HG03175 (cell line): ENCODE measurements around the gene SYCP2.
"Not testable (repeated sequence)": the region's sequence is repeated elsewhere in the genome, so short reads cannot be mapped to it uniquely, and the experiment has no call there.

Source experiments
- ATAC-seq: cut with Tn5 transposase; IDR thresholded peaks from one replicate; pipeline ENCODE4 v1.9.1; 2021; ENCODE audit warnings: mild to moderate bottlenecking, moderate library complexity; ENCODE audit not compliant: unreplicated experiment

SYCP2 gene

GRCh38 chr20:59912609-59913008, 20.8 kb downstream of the SYCP2 start:
- ATAC-seq, result no peak

GRCh38 chr20:59911041-59911440, 22.4 kb downstream of the SYCP2 start:
- no peak for ATAC-seq

GRCh38 chr20:59908855-59909254, 24.6 kb downstream of the SYCP2 start:
- ATAC-seq, result no peak

GRCh38 chr20:59903621-59904020, 29.8 kb downstream of the SYCP2 start:
- ATAC-seq, result no peak

GRCh38 chr20:59902470-59902869, 31.0 kb downstream of the SYCP2 start:
- no peak for ATAC-seq

- no peak for ATAC-seq
These were observed 37.5 kb downstream of the SYCP2 start for GRCh38 chr20:59895908-59896307.

GRCh38 chr20:59891581-59891980, 41.9 kb downstream of the SYCP2 start:
- ATAC-seq, result no peak

GRCh38 chr20:59890035-59890434, 43.4 kb downstream of the SYCP2 start:
- ATAC-seq, result not testable (repeated sequence)

- ATAC-seq, result no peak
These were observed 45.4 kb downstream of the SYCP2 start for GRCh38 chr20:59888050-59888449.

GRCh38 chr20:59884494-59884893, 48.9 kb downstream of the SYCP2 start:
- no peak for ATAC-seq

GRCh38 chr20:59880198-59880597, 53.2 kb downstream of the SYCP2 start:
- no peak for ATAC-seq

- ATAC-seq, result no peak
These were observed 60.0 kb downstream of the SYCP2 start for GRCh38 chr20:59873409-59873808.

- ATAC-seq, result no peak
These were observed 62.3 kb downstream of the SYCP2 start for GRCh38 chr20:59871096-59871495.

- ATAC-seq, result no peak
These were observed 67.1 kb downstream of the SYCP2 start for GRCh38 chr20:59866338-59866737.

GRCh38 chr20:59864726-59865125, 68.7 kb downstream of the SYCP2 start:
- no peak for ATAC-seq

- no peak for ATAC-seq
These were observed 70.4 kb downstream of the SYCP2 start for GRCh38 chr20:59863058-59863457.

GRCh38 chr20:59861401-59861800, 72.0 kb downstream of the SYCP2 start:
- ATAC-seq, result no peak

GRCh38 chr20:59858425-59858824, 75.0 kb downstream of the SYCP2 start:
- ATAC-seq, result no peak

GRCh38 chr20:59857966-59858365, 75.5 kb downstream of the SYCP2 start:
- ATAC-seq, result no peak

- not testable (repeated sequence) for ATAC-seq
These were observed 76.5 kb downstream of the SYCP2 start for GRCh38 chr20:59856941-59857340.

GRCh38 chr20:59856526-59856925, 76.9 kb downstream of the SYCP2 start:
- ATAC-seq, result not testable (repeated sequence)

- ATAC-seq, result peak; percentile 45
These were observed 83.3 kb downstream of the SYCP2 start for GRCh38 chr20:59850018-59850641.

- no peak for ATAC-seq
These were observed 85.3 kb downstream of the SYCP2 start for GRCh38 chr20:59848182-59848581.
